GM19238 (cell line): ENCODE results near the gene CTBS.
"Not testable (repeated sequence)": the region's sequence is repeated elsewhere in the genome, so short reads cannot be mapped to it uniquely, and the experiment has no call there.

Experiments
- DNase-seq: peaks from one replicate; pipeline ENCODE4 v3.0.0; 2011; ENCODE audit warnings: low spot score; ENCODE audit not compliant: insufficient read length

The CTBS gene

DNA sequence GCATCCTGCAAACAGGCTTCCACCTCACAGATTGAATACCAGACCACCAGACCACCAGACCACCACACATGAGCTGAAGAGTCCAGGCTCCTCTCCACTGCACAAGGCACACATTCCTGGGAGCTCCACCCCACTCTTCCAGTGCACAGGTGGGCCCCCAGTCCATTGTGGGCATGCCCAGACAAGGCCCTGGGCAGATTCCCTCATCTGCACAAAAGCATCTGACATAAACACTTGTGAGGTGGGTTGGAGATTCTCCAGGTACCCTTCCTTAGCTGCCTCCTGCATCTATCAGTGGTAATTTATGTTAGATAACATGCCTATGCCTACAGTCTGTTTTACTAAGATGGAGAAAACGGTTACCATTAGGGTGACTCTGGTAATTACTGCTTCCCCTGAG, 11.6 kb upstream of the CTBS start:
- no peak for DNase-seq

DNA sequence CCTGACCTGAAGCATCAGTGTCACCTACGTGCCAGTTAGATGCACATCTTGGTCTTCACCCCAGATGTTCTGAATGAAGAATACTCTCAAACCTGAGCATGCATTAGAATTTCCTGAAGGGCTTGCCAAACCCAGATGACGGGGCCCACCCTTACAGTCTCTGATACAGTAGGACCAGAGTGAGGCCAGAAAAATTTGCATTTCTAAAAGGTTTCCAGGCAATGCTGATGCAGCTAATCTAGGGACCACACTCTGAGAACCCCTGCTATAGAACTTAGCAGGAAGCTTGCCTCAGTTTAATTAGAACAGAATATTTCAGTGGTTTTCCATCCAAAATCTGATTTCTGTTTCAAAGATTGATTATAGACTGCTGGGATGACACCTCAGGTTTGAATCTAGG, 9.9 kb upstream of the CTBS start:
- no peak for DNase-seq

- no peak for DNase-seq
Measured at GRCh38 chr1:84583648-84584047, 9.4 kb upstream of the CTBS start.

DNA sequence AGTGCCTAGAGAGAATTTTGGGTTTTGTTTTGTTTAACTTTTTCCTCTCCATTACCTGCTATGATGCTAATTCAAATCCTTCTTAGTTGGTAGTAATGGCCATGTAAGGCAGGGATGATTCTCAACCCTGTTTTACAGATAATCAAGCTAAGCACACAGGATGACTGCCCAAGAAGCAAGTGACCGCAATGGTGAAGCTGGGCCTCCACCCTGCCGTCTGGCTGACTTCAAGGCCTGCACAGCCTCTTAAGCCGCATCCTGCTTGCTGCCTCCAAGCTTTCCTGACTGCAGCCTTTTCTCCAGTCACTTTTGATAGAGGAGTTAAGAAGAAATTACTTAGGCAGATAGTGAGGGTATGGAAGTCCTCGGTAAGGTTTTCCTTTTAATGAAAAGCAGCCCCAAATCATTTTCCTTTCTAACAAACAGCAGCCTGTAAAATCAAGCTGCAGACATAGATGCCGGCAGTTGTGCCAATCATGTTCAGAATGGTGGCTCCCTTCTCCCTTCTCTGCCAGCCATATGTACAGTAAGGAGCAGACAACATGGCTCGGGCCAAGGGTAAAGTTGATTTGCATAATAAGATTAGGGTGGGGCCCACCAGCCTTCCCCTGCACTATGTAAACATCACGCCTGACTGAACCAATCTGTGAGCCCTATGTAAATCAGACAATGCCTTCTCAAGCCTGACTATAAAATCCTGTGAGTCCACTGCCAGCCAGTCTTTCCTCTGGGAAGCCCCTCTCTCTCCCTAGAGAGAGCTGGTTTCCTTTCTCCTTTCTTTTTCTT, 8.8 kb upstream of the CTBS start:
- DNase-seq, result no peak

GRCh38 chr1:84581648-84582047, 7.4 kb upstream of the CTBS start:
- no peak for DNase-seq

- no peak for DNase-seq
Measured at GRCh38 chr1:84574936-84575335, 696 bp upstream of the CTBS start.

- DNase-seq, result no peak
Measured at GRCh38 chr1:84573481-84573966, 716 bp downstream of the CTBS start.

GRCh38 chr1:84571150-84571535, 3.1 kb downstream of the CTBS start:
- no peak for DNase-seq

DNA sequence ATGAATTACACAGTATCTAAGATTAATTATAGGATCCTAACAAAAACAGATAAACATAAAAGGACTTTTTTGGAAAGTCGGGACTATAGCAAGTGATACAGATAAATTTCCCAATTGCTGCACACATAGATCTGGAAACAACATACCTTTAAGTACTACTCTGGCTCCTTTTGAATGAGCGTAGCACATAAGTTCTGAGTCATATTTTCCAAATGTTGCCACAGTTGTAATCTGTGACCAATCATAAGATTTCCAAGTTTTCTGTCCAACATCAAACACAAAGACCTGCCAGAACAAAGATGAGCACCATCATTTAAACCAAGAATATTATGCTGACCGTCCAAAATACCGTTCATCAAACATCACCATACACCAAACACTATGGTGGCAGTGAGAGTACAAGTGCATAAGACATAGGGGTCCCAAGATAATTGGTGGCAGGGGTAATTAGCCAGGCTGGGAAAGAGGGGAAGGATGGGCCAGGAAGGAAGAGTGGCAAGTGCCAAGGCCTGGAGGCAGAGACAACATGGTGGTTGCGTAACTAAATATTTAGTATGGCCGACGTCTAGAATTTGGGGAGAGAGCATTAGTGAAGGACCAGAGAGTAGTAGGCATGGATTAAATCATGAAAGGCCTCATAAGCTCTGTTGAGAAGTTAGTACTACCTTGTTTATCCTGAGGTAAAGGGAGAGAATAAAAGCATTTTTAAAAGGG, 3.6 kb downstream of the CTBS start:
- no peak for DNase-seq

GRCh38 chr1:84569216-84569615, 5.0 kb downstream of the CTBS start:
- no peak for DNase-seq

- no peak for DNase-seq
Measured at GRCh38 chr1:84550826-84551225, 23.4 kb downstream of the CTBS start.

GRCh38 chr1:84541679-84542078, 32.6 kb downstream of the CTBS start:
- no peak for DNase-seq

GRCh38 chr1:84540759-84541158, 33.5 kb downstream of the CTBS start:
- no peak for DNase-seq

DNA sequence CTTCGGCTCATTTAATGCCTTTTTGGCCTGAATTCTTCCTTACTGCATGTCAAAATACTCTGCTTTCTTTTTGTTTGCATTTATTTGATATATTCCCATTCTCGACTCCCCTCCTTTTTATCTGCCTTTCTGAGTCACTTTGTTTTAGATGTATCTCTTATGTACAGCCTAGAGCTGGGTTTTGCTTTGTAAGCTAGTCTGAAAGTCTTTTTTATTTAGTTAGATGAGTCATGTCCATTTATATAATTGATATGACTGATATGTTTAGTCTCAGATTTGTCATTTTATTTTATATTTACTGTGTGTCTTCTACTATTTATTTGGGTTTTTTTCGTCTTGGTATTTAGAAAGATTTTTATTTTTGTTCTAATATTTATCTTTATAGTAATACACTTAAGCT, 34.3 kb downstream of the CTBS start:
- DNase-seq, result no peak

GRCh38 chr1:84538599-84538998, 35.6 kb downstream of the CTBS start:
- DNase-seq, result no peak

DNA sequence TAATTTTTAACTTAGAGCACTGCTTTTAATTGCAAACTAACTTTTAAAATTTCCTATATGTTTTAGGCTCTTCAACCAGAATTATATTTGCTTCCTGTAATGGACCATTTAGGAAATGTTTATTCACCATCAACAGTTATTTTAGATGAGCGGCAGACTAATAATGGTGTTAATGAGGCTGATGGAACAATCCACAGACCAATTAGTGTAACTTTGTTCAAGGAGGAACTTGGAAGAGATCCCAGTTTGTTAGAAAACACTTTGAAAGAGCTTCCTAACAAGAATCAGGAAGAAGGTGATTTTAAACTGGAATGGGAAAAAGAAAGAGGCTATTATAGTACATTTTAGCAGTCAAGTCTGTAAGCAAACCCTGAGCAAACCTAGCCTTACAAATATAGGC, 48.5 kb downstream of the CTBS start:
- DNase-seq, result no peak

- no peak for DNase-seq
Measured at GRCh38 chr1:84524590-84524989, 49.6 kb downstream of the CTBS start.

- DNase-seq, result no peak
Measured at GRCh38 chr1:84510668-84511067, 63.6 kb downstream of the CTBS start.

DNA sequence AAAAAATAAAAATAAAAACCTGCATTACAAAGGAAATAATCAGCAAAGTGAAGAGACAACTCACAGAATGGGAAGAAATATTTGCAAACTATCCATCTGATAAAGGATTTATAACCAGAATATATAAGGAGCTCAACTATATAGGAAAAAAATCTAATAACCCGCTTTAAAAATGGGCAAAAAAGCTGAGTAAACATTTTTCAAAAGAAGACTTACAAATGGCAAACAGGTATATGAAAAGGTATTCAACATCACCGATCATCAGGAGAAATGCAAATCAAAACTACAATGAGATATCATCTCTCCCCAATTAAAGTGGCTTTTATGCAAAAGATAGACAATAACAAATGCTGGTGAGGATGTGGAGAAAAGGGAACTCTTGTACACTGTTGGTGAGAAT, 64.1 kb downstream of the CTBS start:
- no peak for DNase-seq

DNA sequence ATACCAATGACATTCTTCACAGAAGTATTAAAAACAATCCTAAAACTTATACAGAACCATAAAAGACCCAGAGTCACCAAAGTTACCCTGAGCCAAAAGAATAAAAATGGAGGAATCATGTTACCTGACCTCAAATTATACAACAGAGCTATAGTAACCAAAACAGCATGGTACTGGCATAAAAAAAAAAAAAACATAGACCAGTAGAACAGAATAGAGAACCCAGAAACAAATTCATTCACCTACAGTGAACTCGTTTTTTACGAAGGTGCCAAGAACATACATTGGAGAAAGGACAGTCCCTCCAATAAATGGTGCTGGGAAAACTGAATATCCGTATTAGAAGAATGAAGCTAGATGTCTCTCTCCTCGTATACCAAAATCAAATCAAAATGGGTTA, 65.2 kb downstream of the CTBS start:
- DNase-seq, result no peak

GRCh38 chr1:84508510-84508909, 65.7 kb downstream of the CTBS start:
- no peak for DNase-seq

DNA sequence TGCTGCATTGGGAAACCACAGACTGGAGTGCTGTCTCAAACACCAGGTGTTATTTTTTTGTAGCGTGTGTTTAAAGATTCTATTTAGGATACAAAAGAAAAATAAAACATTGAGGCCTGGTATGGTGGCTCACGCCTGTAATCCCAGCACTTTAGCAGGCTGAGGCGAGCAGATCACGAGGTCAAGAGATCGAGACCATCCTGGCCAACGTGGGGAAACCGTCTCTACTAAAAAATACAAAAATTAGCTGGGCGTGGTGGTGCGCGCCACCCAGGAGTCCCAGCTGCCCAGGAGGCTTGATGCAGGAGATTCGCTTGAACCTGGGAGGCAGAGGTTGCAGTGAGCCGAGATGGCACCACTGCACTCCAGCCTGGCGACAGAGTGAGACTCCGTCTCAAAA, 66.4 kb downstream of the CTBS start:
- DNase-seq, result not testable (repeated sequence)
